NCI-H2227 (cell line): ENCODE measurements around the gene KRTAP9-3.
"Not testable (repeated sequence)": the region's sequence is repeated elsewhere in the genome, so short reads cannot be mapped to it uniquely, and the experiment has no call there.

Experiments
- DNase-seq: peaks from one replicate; lab custom pipeline; 2025; ENCODE audit not compliant: unreplicated experiment; lab: John Stamatoyannopoulos, UW

Gene KRTAP9-3, protein sequence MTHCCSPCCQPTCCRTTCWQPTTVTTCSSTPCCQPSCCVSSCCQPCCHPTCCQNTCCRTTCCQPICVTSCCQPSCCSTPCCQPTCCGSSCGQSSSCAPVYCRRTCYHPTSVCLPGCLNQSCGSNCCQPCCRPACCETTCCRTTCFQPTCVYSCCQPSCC

DNA sequence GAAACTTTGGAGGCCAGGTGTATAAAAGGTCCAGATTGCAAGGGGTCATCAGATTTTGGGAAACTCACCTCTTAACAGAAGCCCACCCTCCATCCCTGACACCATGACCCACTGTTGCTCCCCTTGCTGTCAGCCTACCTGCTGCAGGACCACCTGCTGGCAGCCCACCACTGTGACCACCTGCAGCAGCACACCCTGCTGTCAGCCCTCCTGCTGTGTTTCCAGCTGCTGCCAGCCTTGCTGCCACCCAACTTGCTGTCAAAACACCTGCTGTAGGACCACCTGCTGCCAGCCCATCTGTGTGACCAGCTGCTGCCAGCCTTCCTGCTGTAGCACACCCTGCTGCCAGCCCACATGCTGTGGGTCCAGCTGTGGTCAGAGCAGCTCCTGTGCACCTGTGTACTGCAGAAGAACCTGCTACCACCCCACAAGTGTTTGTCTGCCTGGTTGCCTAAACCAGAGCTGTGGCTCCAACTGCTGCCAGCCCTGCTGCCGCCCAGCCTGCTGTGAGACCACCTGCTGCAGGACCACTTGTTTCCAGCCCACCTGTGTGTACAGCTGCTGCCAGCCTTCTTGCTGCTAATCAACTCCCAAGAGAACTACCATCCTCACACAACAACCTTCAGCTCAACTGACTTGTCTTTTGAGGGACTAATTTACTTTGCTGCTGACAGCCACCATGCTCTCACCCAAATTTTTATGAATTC is at the start of gene KRTAP9-3:
Gene KRTAP9-3 (plus strand): TSS at position 51 of the 707 bp plus-strand sequence. CDS start 53 bp downstream, at position 104.
- not testable (repeated sequence) for DNase-seq

DNA sequence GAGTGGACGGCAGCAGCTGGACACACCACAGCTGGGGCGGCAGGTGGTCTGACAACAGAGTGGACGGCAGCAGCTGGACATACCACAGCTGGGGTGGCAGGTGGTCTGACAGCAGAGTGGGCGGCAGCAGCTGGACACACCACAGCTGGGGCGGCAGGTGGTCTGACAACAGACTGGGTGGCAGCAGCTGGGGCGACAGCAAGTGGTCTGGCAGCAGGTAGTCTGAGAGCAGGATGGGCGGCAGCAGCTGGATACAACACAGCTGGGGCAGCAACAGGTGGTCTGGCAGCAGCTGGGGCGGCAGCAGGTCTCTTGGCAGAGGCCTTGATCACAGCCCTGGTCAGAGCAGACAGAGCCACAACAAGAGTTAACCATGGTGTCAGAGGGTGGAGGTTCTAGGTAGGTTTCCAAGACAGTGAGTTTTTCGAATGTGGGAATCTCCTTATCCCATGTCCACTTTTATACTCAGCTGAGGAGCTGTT is 47.7 kb upstream of the KRTAP9-3 start, which contains the start of gene KRTAP4-1:
Gene KRTAP4-1 (minus strand): TSS at position 432 of the 482 bp plus-strand sequence. CDS start 57 bp downstream, at position 375.
- DNase-seq = no peak

DNA sequence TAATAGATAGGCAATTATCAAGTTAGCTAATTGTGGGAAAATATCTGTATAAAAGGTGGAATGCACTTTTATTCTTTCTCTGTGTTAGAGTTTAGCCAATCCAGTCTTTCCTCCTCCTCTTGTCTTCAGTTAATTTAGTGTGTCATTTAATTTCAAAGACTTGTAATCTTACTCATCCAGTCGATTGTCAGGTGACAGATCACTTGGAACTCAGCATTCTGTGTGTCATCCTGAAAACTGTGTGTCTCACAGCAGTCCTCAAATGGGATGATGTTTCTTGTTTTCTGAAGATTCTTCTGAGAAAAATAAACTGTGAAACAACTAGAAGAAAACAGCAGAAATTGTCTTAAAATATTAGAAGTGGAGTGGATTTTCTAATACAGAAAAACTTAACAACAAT is 47.2 kb upstream of the KRTAP9-3 start:
- DNase-seq = no peak

DNA sequence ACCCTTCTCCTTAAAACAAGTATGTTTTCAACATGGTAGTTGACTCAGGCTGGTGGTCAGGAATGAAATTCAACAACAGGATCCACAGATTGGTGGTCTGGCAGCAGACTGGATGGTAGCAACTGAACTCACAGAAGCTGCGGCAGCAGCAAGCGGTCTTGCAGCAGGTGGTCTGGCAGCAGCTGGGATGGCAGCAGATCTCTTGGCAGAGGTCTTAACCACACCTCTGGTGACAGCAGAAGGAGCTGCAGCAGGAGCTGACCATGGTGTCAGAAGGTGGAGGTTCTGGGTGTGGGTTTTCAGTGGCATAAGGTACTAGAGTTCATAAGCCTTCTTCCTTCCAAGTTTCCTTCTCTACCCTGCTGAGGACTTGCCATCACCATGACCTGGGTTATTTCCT is 45.4 kb upstream of the KRTAP9-3 start:
- no peak for DNase-seq

DNA sequence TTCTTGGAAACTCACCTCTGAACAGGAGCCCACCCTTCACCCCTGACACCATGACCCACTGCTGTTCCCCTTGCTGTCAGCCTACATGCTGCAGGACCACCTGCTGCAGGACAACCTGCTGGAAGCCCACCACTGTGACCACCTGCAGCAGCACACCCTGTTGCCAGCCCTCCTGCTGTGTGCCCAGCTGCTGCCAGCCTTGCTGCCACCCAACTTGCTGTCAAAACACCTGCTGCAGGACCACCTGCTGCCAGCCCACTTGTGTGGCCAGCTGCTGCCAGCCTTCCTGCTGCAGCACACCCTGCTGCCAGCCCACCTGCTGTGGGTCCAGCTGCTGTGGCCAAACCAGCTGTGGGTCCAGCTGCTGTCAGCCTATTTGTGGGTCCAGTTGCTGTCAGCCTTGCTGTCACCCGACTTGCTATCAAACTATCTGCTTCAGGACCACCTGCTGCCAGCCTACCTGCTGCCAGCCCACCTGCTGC is 42.4 kb upstream of the KRTAP9-3 start, which contains the start of gene KRTAP9-1:
Gene KRTAP9-1 (plus strand): TSS at position 51 of the 482 bp plus-strand sequence. CDS start 0 bp downstream, at position 51.
- DNase-seq = not testable (repeated sequence)

DNA sequence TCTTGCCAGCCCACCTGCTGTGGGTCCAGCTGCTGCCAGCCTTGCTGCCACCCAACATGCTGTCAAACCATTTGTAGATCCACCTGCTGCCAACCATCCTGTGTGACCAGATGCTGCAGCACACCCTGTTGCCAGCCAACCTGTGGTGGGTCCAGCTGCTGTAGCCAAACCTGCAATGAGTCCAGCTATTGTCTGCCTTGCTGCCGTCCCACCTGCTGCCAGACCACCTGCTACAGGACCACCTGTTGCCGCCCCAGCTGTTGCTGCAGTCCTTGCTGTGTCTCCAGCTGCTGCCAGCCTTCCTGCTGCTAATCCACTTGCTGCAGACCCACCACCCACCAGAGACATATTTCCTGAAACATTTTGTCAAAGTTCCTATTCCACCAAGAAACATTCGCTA is 41.9 kb upstream of the KRTAP9-3 start:
- DNase-seq = no peak

DNA sequence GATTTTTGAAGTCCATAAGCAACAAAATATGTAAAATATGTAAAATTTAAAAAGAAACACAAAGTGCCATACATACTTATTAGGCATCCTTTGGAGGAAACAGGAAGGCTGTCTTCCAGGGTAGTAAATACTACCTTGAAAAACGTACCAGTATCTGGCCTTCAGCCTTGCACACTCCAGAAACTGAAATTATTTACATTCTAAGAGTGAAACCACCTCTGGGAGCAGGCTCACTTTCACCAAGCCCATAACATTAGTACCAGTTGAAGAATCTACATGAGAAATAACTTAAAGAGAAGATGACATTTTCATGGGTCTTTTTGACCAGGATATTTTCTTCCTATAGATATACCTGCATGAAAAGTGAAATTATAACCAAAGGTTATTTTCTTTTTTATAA is 36.2 kb upstream of the KRTAP9-3 start:
- no peak for DNase-seq

DNA sequence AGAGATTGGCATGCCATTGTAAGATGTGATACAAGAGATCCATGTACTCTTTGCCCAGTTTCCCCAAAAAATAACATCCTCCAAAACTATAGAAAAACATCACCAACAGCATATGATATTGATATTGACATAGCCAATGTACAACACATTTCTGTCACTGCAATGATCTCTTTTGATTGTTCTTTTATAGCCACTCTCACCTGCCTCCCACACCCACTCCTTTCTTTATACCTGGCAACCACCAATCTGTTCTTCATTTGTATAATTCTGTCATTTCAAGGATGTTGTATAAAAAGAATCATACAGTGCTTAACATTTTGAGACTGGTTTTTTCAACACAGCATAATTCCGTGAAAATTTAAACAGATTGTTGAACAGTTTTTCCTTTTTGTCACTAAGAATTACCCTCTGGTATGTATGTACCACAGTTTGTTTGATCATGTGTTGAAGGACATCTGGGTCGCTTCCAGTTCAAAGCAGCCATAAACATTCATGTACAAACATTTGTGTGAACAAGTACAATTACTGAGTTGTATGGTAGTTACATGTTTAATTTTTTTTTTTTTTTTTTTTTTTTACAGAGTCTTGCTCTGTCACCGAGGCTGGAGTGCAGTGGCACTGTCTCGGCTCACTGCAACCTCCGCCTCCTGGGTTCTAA is 32.7 kb upstream of the KRTAP9-3 start:
- no peak for DNase-seq

DNA sequence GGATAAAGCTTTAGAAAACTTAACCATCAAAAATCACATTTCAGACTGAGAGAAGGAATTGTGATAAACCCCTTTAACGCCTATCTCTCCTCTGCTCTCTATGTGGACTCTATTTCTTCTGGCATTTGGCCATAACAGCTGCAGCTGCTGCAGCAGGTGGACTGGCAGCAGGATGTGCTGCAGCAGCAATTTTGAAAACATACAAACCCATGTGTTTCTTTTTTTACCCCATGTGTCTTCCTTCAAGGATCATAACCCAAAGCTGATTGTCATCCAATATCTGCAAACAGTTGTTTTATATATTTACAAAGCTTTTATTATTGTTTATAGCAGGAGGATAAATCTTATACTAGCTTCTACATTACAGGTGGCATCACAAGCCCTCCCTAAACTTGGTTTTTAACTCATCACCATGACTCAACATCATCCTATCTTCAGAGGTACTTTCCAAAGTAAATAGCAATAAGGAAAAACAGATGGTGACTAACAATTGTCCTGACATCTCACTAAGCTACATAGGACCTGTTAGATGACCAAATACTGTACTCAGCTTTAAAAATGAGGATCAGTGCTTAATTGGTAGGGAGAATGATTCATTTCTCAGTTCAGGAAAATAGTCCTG is 20.3 kb upstream of the KRTAP9-3 start:
- no peak for DNase-seq

DNA sequence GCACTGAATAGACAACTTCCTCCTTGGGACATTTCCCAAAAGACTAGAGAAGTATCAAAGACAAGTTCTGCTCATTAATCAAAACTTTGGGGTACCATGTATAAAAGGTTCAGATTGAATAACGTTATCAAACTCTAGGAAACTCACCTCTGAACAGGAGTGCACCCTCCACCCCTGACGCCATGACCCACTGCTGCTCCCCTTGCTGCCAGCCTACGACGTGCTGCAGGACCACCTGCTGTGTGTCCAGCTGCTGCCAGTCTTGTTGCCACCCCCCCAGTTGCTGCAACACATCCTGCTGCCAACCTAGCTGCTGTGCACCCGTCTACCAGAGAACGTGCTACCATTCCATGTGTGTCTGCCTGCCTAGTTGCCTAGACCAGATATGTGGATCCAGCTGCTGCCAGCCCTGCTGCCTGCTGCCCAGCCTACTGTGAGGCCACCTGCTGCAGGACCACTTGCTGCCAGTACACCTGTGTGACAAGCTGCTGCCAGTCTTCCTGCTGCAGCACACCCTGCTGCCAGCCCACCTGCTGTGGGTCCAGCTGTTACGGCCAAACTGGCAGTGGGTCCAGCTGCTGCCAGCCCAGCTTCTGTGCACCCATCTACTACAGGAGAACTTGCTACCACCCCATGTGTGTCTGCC is 19.6 kb upstream of the KRTAP9-3 start:
- no peak for DNase-seq

DNA sequence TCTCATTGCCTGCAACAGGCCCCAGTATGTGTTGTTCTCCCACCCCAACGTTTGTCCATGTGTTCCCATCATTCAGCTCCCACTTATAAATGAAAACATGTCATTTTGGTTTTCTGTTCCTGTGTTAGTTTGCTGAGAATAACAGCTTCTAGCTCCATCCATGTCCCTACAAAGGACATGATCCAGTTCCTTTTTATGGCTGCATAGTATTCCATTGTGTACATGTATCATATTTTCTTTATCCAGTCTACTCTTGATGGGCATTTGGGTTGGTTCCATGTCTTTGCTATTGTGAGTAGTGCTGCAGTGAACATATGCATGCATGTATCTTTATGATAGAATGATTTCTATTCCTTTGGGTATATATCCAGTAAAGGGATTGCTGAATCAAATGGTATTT is 16.6 kb upstream of the KRTAP9-3 start:
- no peak for DNase-seq

DNA sequence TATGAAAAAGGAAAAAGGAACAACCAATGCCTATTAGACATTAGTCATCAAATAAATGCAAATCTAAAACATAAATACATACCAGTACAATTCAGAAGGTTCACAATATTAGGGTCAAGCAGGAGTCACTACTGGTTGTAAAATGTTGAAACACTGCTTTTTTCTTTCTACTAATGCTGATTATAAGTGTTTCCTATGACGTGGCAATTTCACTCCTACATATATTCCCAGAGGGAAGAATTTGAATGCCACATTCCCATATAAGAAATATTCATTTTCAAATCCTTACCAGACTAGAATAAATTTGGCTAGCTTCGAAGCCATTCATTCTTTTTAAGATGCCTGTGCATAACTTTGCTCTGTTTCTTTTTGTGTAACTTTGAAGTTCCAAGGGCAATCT is 8.4 kb upstream of the KRTAP9-3 start:
- DNase-seq = no peak

DNA sequence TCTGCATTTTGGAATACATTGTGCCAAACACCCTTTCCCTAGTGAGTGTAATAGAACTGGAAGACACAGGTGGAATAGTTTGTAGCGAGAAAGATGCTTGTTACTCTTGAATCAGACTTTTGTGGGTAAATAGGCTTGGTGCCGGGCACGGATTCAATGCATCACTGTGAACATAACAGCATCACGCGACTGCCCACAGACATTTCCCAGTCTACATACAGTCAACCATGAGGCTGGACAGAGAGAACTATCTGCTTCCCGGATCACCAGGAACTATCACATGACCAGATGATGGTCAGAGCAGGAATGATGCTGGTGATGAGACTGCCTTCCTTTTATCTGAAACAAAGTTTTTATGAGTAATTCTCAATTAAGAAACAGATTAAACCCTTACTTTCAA is 6.2 kb upstream of the KRTAP9-3 start:
- DNase-seq = no peak

DNA sequence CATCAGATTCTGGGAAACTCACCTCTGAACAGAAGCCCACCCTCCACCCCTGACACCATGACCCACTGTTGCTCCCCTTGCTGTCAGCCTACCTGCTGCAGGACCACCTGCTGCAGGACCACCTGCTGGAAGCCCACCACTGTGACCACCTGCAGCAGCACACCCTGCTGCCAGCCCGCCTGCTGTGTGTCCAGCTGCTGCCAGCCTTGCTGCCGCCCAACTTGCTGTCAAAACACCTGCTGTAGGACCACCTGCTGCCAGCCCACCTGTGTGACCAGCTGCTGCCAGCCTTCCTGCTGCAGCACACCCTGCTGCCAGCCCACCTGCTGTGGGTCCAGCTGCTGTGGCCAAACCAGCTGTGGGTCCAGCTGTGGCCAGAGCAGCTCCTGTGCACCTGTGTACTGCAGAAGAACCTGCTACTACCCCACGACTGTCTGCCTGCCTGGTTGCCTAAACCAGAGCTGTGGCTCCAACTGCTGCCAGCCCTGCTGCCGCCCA is 5.6 kb upstream of the KRTAP9-3 start, which contains the start of gene KRTAP9-2:
Gene KRTAP9-2 (plus strand): TSS at position 51 of the 498 bp plus-strand sequence. CDS start 7 bp downstream, at position 58.
- not testable (repeated sequence) for DNase-seq

DNA sequence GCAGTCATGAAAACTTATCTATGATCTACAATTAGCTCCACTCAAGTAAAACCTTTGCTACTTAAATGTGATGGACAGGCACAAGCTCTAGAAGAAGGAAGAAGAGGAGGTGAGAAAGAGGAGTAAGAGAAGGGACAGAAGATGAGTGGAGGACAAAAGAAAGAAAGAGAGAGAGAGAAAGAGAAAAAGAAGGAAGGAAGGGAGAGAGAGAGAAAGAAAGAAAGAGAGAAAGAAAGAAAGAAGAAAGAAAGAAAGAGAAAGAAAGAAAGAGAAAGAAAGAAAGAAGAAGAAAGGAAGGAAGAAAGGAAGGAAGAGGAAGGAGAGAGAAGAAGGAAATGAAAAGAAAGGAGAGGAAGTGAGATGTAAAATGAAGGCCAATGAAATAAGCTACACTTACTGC is 2.2 kb upstream of the KRTAP9-3 start:
- DNase-seq = no peak

DNA sequence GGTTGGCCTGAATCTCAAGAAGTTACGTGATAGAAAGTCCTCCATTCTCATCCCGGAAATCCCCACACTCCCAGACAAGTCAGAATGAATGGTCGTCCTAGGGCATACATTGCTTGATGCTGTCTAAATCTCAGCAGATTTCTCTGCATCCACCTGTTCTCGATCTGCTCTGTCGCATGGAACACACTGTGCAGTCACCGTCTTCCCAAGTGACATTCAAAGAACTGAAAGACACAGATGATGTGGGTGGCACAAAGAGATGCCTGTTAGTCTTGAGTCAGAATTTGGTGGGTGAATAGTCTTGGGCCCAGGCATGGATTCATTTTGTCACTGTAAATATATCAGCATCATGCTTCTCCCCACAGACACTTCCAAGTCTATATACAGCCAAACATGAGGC is 518 bp upstream of the KRTAP9-3 start:
- DNase-seq = no peak

DNA sequence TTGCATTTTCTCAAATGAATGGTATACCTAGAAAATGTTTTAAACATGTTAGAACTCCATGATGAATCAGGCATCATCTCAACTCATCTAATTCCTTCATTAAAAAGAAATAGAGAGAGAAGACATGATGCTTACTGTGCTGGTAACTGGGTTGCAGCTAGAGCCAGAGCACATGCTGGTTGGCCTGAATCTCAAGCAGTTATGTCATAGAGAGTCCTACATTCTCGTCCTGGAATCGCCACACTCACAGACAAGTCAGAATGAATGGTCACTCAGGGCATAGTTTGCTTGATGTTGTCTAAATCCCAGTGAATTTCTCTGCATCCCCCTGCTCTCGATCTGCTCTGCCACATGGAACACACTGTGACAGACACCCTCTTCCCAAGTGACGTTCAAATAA is 4.9 kb downstream of the KRTAP9-3 start:
- not testable (repeated sequence) for DNase-seq

DNA sequence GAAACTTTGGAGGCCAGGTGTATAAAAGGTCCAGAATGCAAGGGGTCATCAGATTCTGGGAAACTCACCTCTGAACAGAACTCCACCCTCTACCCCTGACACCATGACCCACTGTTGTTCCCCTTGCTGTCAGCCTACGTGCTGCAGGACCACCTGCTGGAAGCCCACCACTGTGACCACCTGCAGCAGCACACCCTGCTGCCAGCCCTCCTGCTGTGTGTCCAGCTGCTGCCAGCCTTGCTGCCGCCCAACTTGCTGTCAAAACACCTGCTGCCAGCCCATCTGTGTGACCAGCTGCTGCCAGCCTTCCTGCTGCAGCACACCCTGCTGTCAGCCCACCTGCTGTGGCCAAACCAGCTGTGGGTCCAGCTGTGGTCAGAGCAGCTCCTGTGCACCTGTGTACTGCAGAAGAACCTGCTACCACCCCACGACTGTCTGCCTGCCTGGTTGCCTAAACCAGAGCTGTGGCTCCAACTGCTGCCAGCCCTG is 5.7 kb downstream of the KRTAP9-3 start, which contains the start of gene KRTAP9-8:
Gene KRTAP9-8 (plus strand): TSS at position 51 of the 489 bp plus-strand sequence. CDS start 53 bp downstream, at position 104.
- DNase-seq = not testable (repeated sequence)

DNA sequence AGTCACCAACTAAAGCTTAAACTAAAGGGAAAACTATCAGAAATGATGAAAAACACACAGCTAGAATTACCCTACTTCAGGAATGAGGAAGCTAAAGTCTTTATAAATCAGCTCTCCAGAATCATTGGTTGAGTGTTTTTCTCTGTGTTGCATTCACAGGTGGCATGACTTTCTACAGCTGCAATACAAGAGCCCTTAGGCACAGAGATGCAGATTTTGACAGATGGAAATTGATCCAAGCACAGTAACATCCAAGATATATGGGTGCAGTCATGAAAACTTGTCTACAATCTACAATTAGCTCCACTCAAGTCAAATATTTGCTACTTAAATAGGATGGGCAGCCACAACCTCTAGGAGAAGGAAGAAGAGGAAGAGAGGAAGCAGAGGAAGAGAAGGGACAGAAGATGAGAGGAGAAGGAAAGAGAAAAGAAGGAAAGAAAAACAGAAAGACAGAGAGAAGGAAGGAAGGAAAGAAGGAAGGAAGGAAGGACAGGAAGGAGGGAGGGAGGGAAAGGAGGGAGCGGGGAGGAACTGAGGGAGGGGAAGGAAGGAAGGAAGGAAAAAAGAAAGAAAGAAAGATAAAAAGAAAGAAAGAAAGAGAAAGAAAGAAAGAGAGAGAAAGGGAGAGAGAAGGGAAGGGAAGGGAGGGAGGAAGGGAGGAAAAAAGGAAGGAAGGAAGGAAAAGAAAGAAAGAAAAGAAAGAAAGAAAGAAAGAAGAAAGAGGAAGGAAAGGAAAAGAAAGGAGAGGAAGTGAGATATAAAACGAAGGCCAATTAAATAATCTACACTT is 14.9 kb downstream of the KRTAP9-3 start:
- DNase-seq = not testable (repeated sequence)
